NCI-H1436 treated with DMSO at 0.1 percent for 48 hours (cell line): ENCODE measurements around the gene MARVELD2.

ENCODE experiments used
- DNase-seq: peaks from one replicate; lab custom pipeline; 2025; lab: John Stamatoyannopoulos, UW

The MARVELD2 gene

GRCh38 chr5:69492923-69493395 lies 78.0 kb downstream of the MARVELD2 start:
- DNase-seq, result no peak

GRCh38 chr5:69493396-69494133 lies 78.6 kb downstream of the MARVELD2 start:
- no peak for DNase-seq
